SK-N-SH treated with all-trans-retinoic acid at 6 μM for 48 hours (cell line): ENCODE measurements around the gene KRT9.

Source experiments
- BACH2 ChIP-seq: fragments of 250-450 bp; sonication (Bioruptor Pico); IDR thresholded peaks from 2 replicates; pipeline ENCODE4 v1.9.0; 2021; ENCODE audit warnings: mild to moderate bottlenecking, borderline replicate concordance
- CSDC2 ChIP-seq: fragments of 250-450 bp; sonication (Bioruptor Pico); IDR thresholded peaks from 2 replicates; pipeline ENCODE4 v1.5.0; 2020; ENCODE audit warnings: mild to moderate bottlenecking, moderate library complexity
- ESRRG ChIP-seq: fragments of 250-450 bp; sonication (Bioruptor Pico); IDR thresholded peaks from 2 replicates; pipeline ENCODE4 v1.6.1; 2021; ENCODE audit warnings: mild to moderate bottlenecking
- GLIS3 ChIP-seq: fragments of 250-450 bp; sonication (Bioruptor Pico); IDR thresholded peaks from 2 replicates; pipeline ENCODE4 v1.5.0; 2020; ENCODE audit warnings: mild to moderate bottlenecking, moderate library complexity
- PPARA ChIP-seq: fragments of 250-450 bp; sonication (Bioruptor Pico); IDR thresholded peaks from 2 replicates; pipeline ENCODE4 v1.5.0; 2020; ENCODE audit warnings: mild to moderate bottlenecking, borderline replicate concordance
- RARB ChIP-seq: fragments of 250-450 bp; sonication (Bioruptor Pico); IDR thresholded peaks from 2 replicates; pipeline ENCODE4 v1.8.0; 2021; ENCODE audit warnings: mild to moderate bottlenecking, moderate library complexity
- TCF4 ChIP-seq: fragments of 250-450 bp; sonication (Bioruptor Pico); IDR thresholded peaks from 2 replicates; pipeline ENCODE4 v1.8.0; 2021; ENCODE audit warnings: mild to moderate bottlenecking, moderate library complexity, borderline replicate concordance
- ZFP3 ChIP-seq: fragments of 250-450 bp; sonication (Bioruptor Pico); IDR thresholded peaks from 2 replicates; pipeline ENCODE4 v1.5.0; 2020; ENCODE audit warnings: mild to moderate bottlenecking, moderate library complexity
- ZFP30 ChIP-seq: fragments of 450-650 bp; formaldehyde crosslinking; IDR thresholded peaks from 2 replicates; pipeline ENCODE4 v1.5.0; 2022; ENCODE audit warnings: mild to moderate bottlenecking, moderate library complexity

GRCh38 chr17:41594363-41594915, 22.6 kb upstream of the KRT9 start:
- TF ChIP-seq ZFP3 (CRISPR knock-in tag) (no peak), RARB (no peak), PPARA (CRISPR knock-in tag) (no peak), ZFP30 (CRISPR knock-in tag) (no peak), ESRRG (no peak), TCF4 (CRISPR knock-in tag) (no peak), BACH2 (CRISPR knock-in tag) (no peak), GLIS3 (CRISPR knock-in tag) (no peak), CSDC2 (CRISPR knock-in tag) (no peak)
